SHP77 treated with DMSO at 0.1 percent for 48 hours (cell line): Measurements from ENCODE around the gene VSTM1.
A peak's percentile ranks its signal among the peaks of the same experiment; 100 is the strongest.
"Not testable (repeated sequence)": the region's sequence is repeated elsewhere in the genome, so short reads cannot be mapped to it uniquely, and the experiment has no call there.

Experiments
- DNase-seq: peaks from one replicate; lab custom pipeline; 2025; lab: John Stamatoyannopoulos, UW

The VSTM1 gene

GRCh38 chr19:54073829-54074228 is 10.1 kb upstream of the VSTM1 start:
- DNase-seq, result no peak

GRCh38 chr19:54069470-54069869 is 5.8 kb upstream of the VSTM1 start:
- DNase-seq, result no peak

GRCh38 chr19:54062643-54063042 is 1.1 kb downstream of the VSTM1 start:
- no peak for DNase-seq

GRCh38 chr19:54047616-54048015 is 16.1 kb downstream of the VSTM1 start:
- no peak for DNase-seq

GRCh38 chr19:54045771-54046170 is 17.9 kb downstream of the VSTM1 start:
- no peak for DNase-seq

GRCh38 chr19:54042989-54043388 is 20.7 kb downstream of the VSTM1 start:
- DNase-seq, result no peak

- DNase-seq, result no peak
Measured at GRCh38 chr19:54041969-54042606, 21.6 kb downstream of the VSTM1 start.

GRCh38 chr19:54040003-54040402 is 23.7 kb downstream of the VSTM1 start:
- no peak for DNase-seq

GRCh38 chr19:54036542-54036941 is 27.2 kb downstream of the VSTM1 start:
- DNase-seq, result not testable (repeated sequence)

- no peak for DNase-seq
Measured at GRCh38 chr19:54035215-54036178, 28.2 kb downstream of the VSTM1 start.

- DNase-seq, result no peak
Measured at GRCh38 chr19:54030895-54031586, 32.7 kb downstream of the VSTM1 start.

- DNase-seq, result peak; percentile 30
Measured at GRCh38 chr19:54029930-54030490, 33.7 kb downstream of the VSTM1 start.

- no peak for DNase-seq
Measured at GRCh38 chr19:54029301-54029700, 34.4 kb downstream of the VSTM1 start.

- no peak for DNase-seq
Measured at GRCh38 chr19:54026656-54027055, 37.0 kb downstream of the VSTM1 start.

GRCh38 chr19:54024660-54025059 is 39.0 kb downstream of the VSTM1 start:
- DNase-seq, result no peak

GRCh38 chr19:54023191-54023590 is 40.5 kb downstream of the VSTM1 start:
- DNase-seq, result no peak

GRCh38 chr19:54021932-54022331 is 41.8 kb downstream of the VSTM1 start:
- no peak for DNase-seq

- DNase-seq, result no peak
Measured at GRCh38 chr19:54021363-54021762, 42.3 kb downstream of the VSTM1 start.

GRCh38 chr19:54017261-54017660 is 46.4 kb downstream of the VSTM1 start:
- no peak for DNase-seq

- no peak for DNase-seq
Measured at GRCh38 chr19:54014920-54015560, 48.7 kb downstream of the VSTM1 start.

GRCh38 chr19:54013866-54014265 is 49.8 kb downstream of the VSTM1 start:
- no peak for DNase-seq
